A549 (cell line): ENCODE measurements around the gene STIM1. TPM values are rescaled to one million over a fixed set of nuclear protein-coding genes. Genes with fewer than 3 reads are reported as not detected.

Experiments
- ATAC-seq, 2 experiments: fragments of 200-7000 bp in 1 of 2; fragments of >200 bp in 1 of 2; cut with Nextera tagmentation in 1 of 2; cut with Tn5 transposase in 1 of 2; 3 replicates each; pipeline versions ENCODE4 v1.8.0 to v1.9.1; 2018 to 2020; ENCODE audit warnings: mild to moderate bottlenecking in 1 of 2, moderate library complexity in 1 of 2
- CTCF ChIA-PET: fragments of 300-600 bp; sonication (Branson Sonifier 250); formaldehyde crosslinking; extraction: SDS; loops from one replicate; lab custom pipeline; 2021; ENCODE audit warnings: antibody characterized with exemption, inconsistent platforms; lab: Yijun Ruan, JAX
- POLR2A ChIA-PET: fragments of 350-600 bp; formaldehyde crosslinking; extraction: SDS; loops from one replicate; lab custom pipeline; 2021; ENCODE audit warnings: antibody characterized with exemption, inconsistent platforms; lab: Yijun Ruan, JAX
- DNase-seq, 2 experiments: peaks; one replicate each; pipeline versions ENCODE4 v3.0.0 to v3.0.0-alpha.2; 2011 to 2016; ENCODE audit warnings: low read depth in 1 of 2, low spot score in 1 of 2
- FAIRE-seq: peaks from 2 replicates; lab custom pipeline; 2011; peaks lifted over from hg19 to GRCh38; lab: Jason Lieb, UNC
- H3K27ac ChIP-seq, 2 experiments: fragments of >200 bp; sonication (Bioruptor Twin); formaldehyde crosslinking; 3 replicates each; pipeline ENCODE4 v1.5.1; 2016 to 2017
- H3K4me1 ChIP-seq: fragments of >200 bp; sonication (Bioruptor Twin); formaldehyde crosslinking; 3 replicates; pipeline ENCODE4 v1.6.1; 2016
- H3K4me2 ChIP-seq: fragments of >200 bp; sonication (Bioruptor Twin); formaldehyde crosslinking; 3 replicates; pipeline ENCODE4 v1.6.1; 2016
- H3K4me3 ChIP-seq: fragments of >200 bp; sonication (Bioruptor Twin); formaldehyde crosslinking; 3 replicates; pipeline ENCODE4 v1.5.1; 2016
- H3K9me3 ChIP-seq: fragments of >200 bp; sonication (Bioruptor Twin); formaldehyde crosslinking; 3 replicates; pipeline ENCODE4 v1.6.1; 2016
- BHLHE40 ChIP-seq: IDR thresholded peaks from 2 replicates; pipeline ENCODE4 v1.6.1; 2012; ENCODE audit warnings: low read depth, low read length, inconsistent platforms
- CBX8 ChIP-seq: fragments of 200-600 bp; sonication (generic); IDR thresholded peaks from 2 replicates; pipeline ENCODE4 v1.6.1; 2016
- CHD2 ChIP-seq: fragments of 150-350 bp; IDR thresholded peaks from 2 replicates; pipeline ENCODE4 v1.6.1; 2014; ENCODE audit warnings: low read length; ENCODE audit not compliant: partially characterized antibody
- EHF ChIP-seq: fragments of 250-450 bp; sonication (Bioruptor Pico); IDR thresholded peaks from 2 replicates; pipeline ENCODE4 v1.5.0; 2020; ENCODE audit warnings: mild to moderate bottlenecking
- EHMT2 ChIP-seq: fragments of 200-600 bp; sonication (generic); IDR thresholded peaks from 2 replicates; pipeline ENCODE4 v1.6.1; 2016; ENCODE audit warnings: antibody characterized with exemption, low read depth, mild to moderate bottlenecking, moderate library complexity
- ESRRA ChIP-seq: fragments of 150-350 bp; IDR thresholded peaks from 2 replicates; pipeline ENCODE4 v1.6.1; 2014; ENCODE audit warnings: mild to moderate bottlenecking, low read length, borderline replicate concordance
- FOSB ChIP-seq: fragments of 250-450 bp; sonication (Bioruptor Pico); IDR thresholded peaks from 2 replicates; pipeline ENCODE4 v1.5.0; 2020; ENCODE audit warnings: mild to moderate bottlenecking, moderate library complexity
- HEYL ChIP-seq: fragments of 250-450 bp; sonication (Bioruptor Pico); IDR thresholded peaks from 2 replicates; pipeline ENCODE4 v1.8.0; 2021; ENCODE audit warnings: mild to moderate bottlenecking, moderate library complexity
- MAZ ChIP-seq: fragments of 150-350 bp; IDR thresholded peaks from 2 replicates; pipeline ENCODE4 v1.6.1; 2014; ENCODE audit warnings: antibody characterized with exemption, low read depth, low read length, borderline replicate concordance
- NPAS2 ChIP-seq: fragments of 250-450 bp; sonication (Bioruptor Pico); IDR thresholded peaks from 2 replicates; pipeline ENCODE4 v1.8.0; 2022; ENCODE audit warnings: mild to moderate bottlenecking, moderate library complexity, borderline replicate concordance
- POLR2AphosphoS2 ChIP-seq: conservative IDR thresholded peaks from 2 replicates; pipeline ENCODE4 v1.6.1; 2012; ENCODE audit warnings: low read length, improper control_type of control experiment, inconsistent platforms
- RAD21 ChIP-seq, 2 experiments: fragments of >200 bp in 1 of 2; sonication (Bioruptor Twin) in 1 of 2; formaldehyde crosslinking in 1 of 2; IDR thresholded peaks in 1 of 2; conservative IDR thresholded peaks in 1 of 2; 2 replicates in 1 of 2; 3 replicates in 1 of 2; pipeline ENCODE4 v1.6.1; 2012 to 2018; ENCODE audit warnings: inconsistent platforms in 1 of 2
- RCOR1 ChIP-seq: fragments of 150-350 bp; IDR thresholded peaks from 2 replicates; pipeline ENCODE4 v1.6.1; 2014; ENCODE audit warnings: antibody characterized with exemption, low read length, low read depth
- RFX5 ChIP-seq: fragments of 450-650 bp; IDR thresholded peaks from 2 replicates; pipeline ENCODE4 v1.7.1; 2014; ENCODE audit warnings: antibody characterized with exemption, mild to moderate bottlenecking, moderate library complexity
- RNF2 ChIP-seq: fragments of 200-600 bp; sonication (generic); IDR thresholded peaks from 2 replicates; pipeline ENCODE4 v1.6.1; 2016; ENCODE audit warnings: low read depth, mild to moderate bottlenecking, antibody characterized with exemption, moderate library complexity, borderline replicate concordance
- SMC3 ChIP-seq: fragments of >200 bp; sonication (Bioruptor Twin); formaldehyde crosslinking; IDR thresholded peaks from 3 replicates; pipeline ENCODE4 v1.6.1; 2018; ENCODE audit warnings: inconsistent platforms
- TP53 ChIP-seq: fragments of 250-450 bp; sonication (Bioruptor Pico); IDR thresholded peaks from 2 replicates; pipeline ENCODE4 v1.5.0; 2021; ENCODE audit warnings: mild to moderate bottlenecking, moderate library complexity
- ZC3H11A ChIP-seq: fragments of 450-650 bp; IDR thresholded peaks from 2 replicates; pipeline ENCODE4 v1.6.1; 2014; ENCODE audit warnings: antibody characterized with exemption, mild to moderate bottlenecking
- ZNF302 ChIP-seq: fragments of 250-450 bp; sonication (Bioruptor Pico); IDR thresholded peaks from 2 replicates; pipeline ENCODE4 v1.9.0; 2021; ENCODE audit warnings: inconsistent platforms, mild to moderate bottlenecking, moderate library complexity
- WGBS: methylation state at CpG from one replicate; pipeline ENCODE4 v1.1.6; 2017; ENCODE audit errors: missing lambda C conversion rate; 5-methylcytosine and 5-hydroxymethylcytosine counted together
- polyA plus RNA-seq, 4 experiments: library from polyadenylated mRNA; depleted of rRNA in 3 of 4; stranded (reverse); fragments of >200 nt; fragmentation: RNase III in 1 of 4; extraction: RNeasy Plus Mini Kit Qiagen cat#74134 plus additional on column Dnase treatment in 1 of 4; gene quantifications; 2 replicates in 3 of 4; 3 replicates in 1 of 4; pipeline ENCODE4 v1.2.3, GENCODE V29; 2011 to 2017
- TF ChIP-seq, protein P1 (sequence below): fragments of 250-450 bp; sonication (Bioruptor Pico); IDR thresholded peaks from 2 replicates; pipeline ENCODE4 v1.5.0; 2020; ENCODE audit warnings: low read depth, mild to moderate bottlenecking, moderate library complexity
- TF ChIP-seq, protein P2 (sequence below): fragments of 200-600 bp; sonication (generic); IDR thresholded peaks from 2 replicates; pipeline ENCODE4 v1.6.1; 2016; ENCODE audit warnings: antibody characterized with exemption, mild to moderate bottlenecking, moderate library complexity
- TF ChIP-seq, protein P3 (sequence below): fragments of 450-650 bp; IDR thresholded peaks from 2 replicates; pipeline ENCODE4 v1.6.1; 2014; ENCODE audit warnings: antibody characterized with exemption
- TF ChIP-seq, protein P4 (sequence below): fragments of >200 bp; sonication (Bioruptor Twin); formaldehyde crosslinking; IDR thresholded peaks from 3 replicates; pipeline ENCODE4 v1.5.1; 2016
- TF ChIP-seq, protein P5 (sequence below): fragments of >200 bp; sonication (Bioruptor Twin); formaldehyde crosslinking; IDR thresholded peaks from 2 replicates; pipeline ENCODE4 v1.6.1; 2016
- TF ChIP-seq, protein P6 (sequence below): fragments of >200 bp; sonication (Bioruptor Twin); formaldehyde crosslinking; IDR thresholded peaks from 3 replicates; pipeline ENCODE4 v1.6.1; 2016

STIM1 gene
- polyA plus RNA-seq, 2 of the 4 experiments (the other 2 are of a cell fraction) = 35.2 to 38.7 TPM

DNA sequence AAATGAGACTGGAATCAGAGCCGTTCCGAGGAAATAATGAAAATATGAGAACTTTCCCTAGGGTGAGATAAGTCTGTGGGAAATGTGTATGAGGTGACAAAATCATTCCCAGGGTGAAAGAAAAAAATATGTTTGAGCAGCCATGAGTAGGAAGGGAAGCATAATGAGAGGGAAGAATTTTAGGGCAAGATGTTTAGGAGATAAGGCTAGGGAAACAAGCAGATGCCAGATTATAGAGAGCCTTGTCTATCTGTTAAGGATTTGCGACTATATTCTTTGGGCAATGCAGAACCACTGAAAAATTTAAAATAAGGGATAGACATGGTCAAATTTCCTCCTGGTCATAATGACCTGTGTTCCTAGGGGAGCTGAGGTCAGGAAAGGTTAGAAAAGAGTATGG is 54.4 kb downstream of the STIM1 start:
- 62% methylated on average over 3 of the region's 3 CpGs for WGBS

DNA sequence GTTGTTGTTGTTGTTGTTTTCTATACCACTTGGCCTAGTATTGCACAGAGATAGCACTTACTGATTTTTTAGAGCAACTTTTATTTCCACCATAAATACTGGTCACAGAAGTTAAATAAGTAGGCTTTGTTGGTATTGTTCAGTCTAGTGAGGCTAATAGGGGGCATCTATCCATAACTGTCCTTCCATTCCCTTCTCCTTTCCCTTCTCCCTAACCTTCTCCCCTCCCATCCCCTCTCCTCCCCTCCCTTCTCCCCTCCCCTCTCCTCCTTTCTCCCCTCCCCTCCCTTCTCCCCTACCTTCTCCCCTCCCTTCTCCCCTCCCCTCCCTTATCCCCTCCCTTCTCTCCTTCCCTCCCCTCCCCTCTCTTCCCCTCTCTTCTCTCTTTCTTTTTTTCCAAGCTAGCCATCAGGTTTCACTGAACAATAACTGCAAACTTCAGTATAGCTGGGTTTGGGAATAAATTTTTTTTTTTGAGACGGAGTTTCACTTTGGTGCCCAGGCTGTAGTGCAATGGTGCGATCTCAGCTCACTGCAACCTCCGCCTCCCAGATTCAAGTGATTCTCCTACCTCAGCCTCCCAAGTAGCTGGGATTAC is 56.5 kb downstream of the STIM1 start:
- H3K4me3 ChIP-seq = no peak overlapping the region
- no peak for ATAC-seq
- ChIA-PET CTCF (interaction anchor here (3.5 kb wide), 1 partner anchor 57 kb away, joined by 17 read pairs; the partner anchor contains the start of gene STIM1), POLR2A (no interaction called here)
- 100% methylated on average over 3 of the region's 3 CpGs for WGBS
- FAIRE-seq = no peak
- H3K4me1 ChIP-seq = peaks cover 22% of the 10 kb centered on the region; the same call in 2 of the 3 replicates
- DNase-seq = no peak
- no peaks in the 10 kb centered on the region for H3K9me3 ChIP-seq
- no peak overlapping the region for H3K4me2 ChIP-seq
- no peak overlapping the region for H3K27ac ChIP-seq
- TF ChIP-seq CBX8 (no peak), SMC3 (no peak), CHD2 (no peak), TP53 (CRISPR knock-in tag) (no peak), RAD21 (conservative IDR thresholded peaks at IDR 0.05 in 1 of 2, IDR thresholded peaks at IDR 0.05 in 1 of 2) (no peak), EHMT2 (no peak), NPAS2 (CRISPR knock-in tag) (no peak), HEYL (CRISPR knock-in tag) (no peak), POLR2AphosphoS2 (no peak), RFX5 (no peak), FOSB (CRISPR knock-in tag) (no peak), EHF (CRISPR knock-in tag) (no peak), MAZ (no peak), RNF2 (no peak)
- TF ChIP-seq, protein P1, sequence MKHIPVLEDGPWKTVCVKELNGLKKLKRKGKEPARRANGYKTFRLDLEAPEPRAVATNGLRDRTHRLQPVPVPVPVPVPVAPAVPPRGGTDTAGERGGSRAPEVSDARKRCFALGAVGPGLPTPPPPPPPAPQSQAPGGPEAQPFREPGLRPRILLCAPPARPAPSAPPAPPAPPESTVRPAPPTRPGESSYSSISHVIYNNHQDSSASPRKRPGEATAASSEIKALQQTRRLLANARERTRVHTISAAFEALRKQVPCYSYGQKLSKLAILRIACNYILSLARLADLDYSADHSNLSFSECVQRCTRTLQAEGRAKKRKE (CRISPR knock-in tag) = no peak
- TF ChIP-seq, protein P2, sequence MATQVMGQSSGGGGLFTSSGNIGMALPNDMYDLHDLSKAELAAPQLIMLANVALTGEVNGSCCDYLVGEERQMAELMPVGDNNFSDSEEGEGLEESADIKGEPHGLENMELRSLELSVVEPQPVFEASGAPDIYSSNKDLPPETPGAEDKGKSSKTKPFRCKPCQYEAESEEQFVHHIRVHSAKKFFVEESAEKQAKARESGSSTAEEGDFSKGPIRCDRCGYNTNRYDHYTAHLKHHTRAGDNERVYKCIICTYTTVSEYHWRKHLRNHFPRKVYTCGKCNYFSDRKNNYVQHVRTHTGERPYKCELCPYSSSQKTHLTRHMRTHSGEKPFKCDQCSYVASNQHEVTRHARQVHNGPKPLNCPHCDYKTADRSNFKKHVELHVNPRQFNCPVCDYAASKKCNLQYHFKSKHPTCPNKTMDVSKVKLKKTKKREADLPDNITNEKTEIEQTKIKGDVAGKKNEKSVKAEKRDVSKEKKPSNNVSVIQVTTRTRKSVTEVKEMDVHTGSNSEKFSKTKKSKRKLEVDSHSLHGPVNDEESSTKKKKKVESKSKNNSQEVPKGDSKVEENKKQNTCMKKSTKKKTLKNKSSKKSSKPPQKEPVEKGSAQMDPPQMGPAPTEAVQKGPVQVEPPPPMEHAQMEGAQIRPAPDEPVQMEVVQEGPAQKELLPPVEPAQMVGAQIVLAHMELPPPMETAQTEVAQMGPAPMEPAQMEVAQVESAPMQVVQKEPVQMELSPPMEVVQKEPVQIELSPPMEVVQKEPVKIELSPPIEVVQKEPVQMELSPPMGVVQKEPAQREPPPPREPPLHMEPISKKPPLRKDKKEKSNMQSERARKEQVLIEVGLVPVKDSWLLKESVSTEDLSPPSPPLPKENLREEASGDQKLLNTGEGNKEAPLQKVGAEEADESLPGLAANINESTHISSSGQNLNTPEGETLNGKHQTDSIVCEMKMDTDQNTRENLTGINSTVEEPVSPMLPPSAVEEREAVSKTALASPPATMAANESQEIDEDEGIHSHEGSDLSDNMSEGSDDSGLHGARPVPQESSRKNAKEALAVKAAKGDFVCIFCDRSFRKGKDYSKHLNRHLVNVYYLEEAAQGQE = no peak
- TF ChIP-seq, protein P3, sequence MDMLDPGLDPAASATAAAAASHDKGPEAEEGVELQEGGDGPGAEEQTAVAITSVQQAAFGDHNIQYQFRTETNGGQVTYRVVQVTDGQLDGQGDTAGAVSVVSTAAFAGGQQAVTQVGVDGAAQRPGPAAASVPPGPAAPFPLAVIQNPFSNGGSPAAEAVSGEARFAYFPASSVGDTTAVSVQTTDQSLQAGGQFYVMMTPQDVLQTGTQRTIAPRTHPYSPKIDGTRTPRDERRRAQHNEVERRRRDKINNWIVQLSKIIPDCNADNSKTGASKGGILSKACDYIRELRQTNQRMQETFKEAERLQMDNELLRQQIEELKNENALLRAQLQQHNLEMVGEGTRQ = no peak
- TF ChIP-seq, protein P4, sequence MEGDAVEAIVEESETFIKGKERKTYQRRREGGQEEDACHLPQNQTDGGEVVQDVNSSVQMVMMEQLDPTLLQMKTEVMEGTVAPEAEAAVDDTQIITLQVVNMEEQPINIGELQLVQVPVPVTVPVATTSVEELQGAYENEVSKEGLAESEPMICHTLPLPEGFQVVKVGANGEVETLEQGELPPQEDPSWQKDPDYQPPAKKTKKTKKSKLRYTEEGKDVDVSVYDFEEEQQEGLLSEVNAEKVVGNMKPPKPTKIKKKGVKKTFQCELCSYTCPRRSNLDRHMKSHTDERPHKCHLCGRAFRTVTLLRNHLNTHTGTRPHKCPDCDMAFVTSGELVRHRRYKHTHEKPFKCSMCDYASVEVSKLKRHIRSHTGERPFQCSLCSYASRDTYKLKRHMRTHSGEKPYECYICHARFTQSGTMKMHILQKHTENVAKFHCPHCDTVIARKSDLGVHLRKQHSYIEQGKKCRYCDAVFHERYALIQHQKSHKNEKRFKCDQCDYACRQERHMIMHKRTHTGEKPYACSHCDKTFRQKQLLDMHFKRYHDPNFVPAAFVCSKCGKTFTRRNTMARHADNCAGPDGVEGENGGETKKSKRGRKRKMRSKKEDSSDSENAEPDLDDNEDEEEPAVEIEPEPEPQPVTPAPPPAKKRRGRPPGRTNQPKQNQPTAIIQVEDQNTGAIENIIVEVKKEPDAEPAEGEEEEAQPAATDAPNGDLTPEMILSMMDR = no peak
- TF ChIP-seq, protein P5, sequence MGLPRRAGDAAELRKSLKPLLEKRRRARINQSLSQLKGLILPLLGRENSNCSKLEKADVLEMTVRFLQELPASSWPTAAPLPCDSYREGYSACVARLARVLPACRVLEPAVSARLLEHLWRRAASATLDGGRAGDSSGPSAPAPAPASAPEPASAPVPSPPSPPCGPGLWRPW = no peak

More for the DNA sequence above, 54.4 kb downstream of the STIM1 start:
- no peak for ATAC-seq
- CTCF ChIA-PET = interaction anchor here (0.7 to 3.5 kb wide), 4 partner anchors 55 to 163 kb away, joined by 3 to 17 read pairs (median 6); partner anchors contain the start of gene STIM1
- no peak overlapping the region for H3K4me3 ChIP-seq
- H3K27ac ChIP-seq = no peak overlapping the region
- no peak for DNase-seq
- H3K4me2 ChIP-seq = no peak overlapping the region
- POLR2A ChIA-PET = no interaction called here
- TF ChIP-seq RNF2 = no peak
- TF ChIP-seq ZNF302 (CRISPR knock-in tag) = no peak
- no peak for TF ChIP-seq ESRRA
- TF ChIP-seq, protein P5 = no peak
- no peak for TF ChIP-seq CHD2
- no peak for TF ChIP-seq RAD21 (conservative IDR thresholded peaks at IDR 0.05 in 1 of 2, IDR thresholded peaks at IDR 0.05 in 1 of 2)
- TF ChIP-seq, protein P3 = no peak
- TF ChIP-seq BHLHE40 = no peak
- TF ChIP-seq, protein P6, sequence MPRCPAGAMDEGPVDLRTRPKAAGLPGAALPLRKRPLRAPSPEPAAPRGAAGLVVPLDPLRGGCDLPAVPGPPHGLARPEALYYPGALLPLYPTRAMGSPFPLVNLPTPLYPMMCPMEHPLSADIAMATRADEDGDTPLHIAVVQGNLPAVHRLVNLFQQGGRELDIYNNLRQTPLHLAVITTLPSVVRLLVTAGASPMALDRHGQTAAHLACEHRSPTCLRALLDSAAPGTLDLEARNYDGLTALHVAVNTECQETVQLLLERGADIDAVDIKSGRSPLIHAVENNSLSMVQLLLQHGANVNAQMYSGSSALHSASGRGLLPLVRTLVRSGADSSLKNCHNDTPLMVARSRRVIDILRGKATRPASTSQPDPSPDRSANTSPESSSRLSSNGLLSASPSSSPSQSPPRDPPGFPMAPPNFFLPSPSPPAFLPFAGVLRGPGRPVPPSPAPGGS = no peak
- TF ChIP-seq NPAS2 (CRISPR knock-in tag) = no peak
- TF ChIP-seq ZC3H11A = no peak
- TF ChIP-seq RCOR1 = no peak
- no peak for FAIRE-seq
- H3K4me1 ChIP-seq = peaks cover 38% of the 10 kb centered on the region
- no peaks in the 10 kb centered on the region for H3K9me3 ChIP-seq
